GM10248 (cell line): ENCODE data around the gene BBX.

Experiments used
- CTCF ChIA-PET: fragments of 300-600 bp; sonication (Branson Sonifier 250); formaldehyde crosslinking; extraction: SDS; loops from one replicate; lab custom pipeline; 2021; ENCODE audit warnings: antibody characterized with exemption; lab: Yijun Ruan, JAX
- POLR2A ChIA-PET: fragments of 350-650 bp; sonication (Branson Sonifier 250); formaldehyde crosslinking; extraction: SDS; loops from one replicate; lab custom pipeline; 2020; ENCODE audit warnings: antibody characterized with exemption; lab: Yijun Ruan, JAX
- DNase-seq: peaks from one replicate; pipeline ENCODE4 v3.0.0; 2012; ENCODE audit errors: extremely low spot score
- TF ChIP-seq, protein P1 (sequence below): IDR thresholded peaks from 2 replicates; pipeline ENCODE4 v1.5.1; 2012; ENCODE audit warnings: mild to moderate bottlenecking, low read depth; ENCODE audit errors: extremely low read depth, missing control alignments, control extremely low read depth

BBX gene

DNA sequence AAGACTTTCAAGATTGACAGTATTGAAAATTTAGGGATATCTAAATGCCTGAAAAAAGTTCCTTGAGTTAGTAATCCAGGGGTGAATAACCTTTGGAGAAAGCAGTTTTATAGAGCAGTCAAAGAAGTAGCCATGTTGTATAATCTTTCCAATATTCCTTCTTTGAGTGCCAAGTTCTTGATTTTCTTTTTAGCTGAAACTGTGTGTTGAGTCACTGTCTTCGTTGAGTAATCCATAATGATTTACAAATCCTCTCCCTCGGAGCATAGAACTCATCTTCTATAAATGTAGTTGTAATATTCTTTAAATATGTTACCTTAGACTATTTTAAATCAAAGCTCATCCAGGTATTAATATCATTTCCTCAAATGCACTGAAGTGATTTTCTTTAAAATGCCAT, 135.2 kb downstream of the BBX start:
- ChIA-PET CTCF (interaction anchor here (1.1 to 1.8 kb wide), 3 partner anchors 22 to 270 kb away, joined by 3 to 4 read pairs (median 3); no protein-coding TSS in a partner anchor), POLR2A (no interaction called here)
- no peak for DNase-seq
- TF ChIP-seq, protein P1, sequence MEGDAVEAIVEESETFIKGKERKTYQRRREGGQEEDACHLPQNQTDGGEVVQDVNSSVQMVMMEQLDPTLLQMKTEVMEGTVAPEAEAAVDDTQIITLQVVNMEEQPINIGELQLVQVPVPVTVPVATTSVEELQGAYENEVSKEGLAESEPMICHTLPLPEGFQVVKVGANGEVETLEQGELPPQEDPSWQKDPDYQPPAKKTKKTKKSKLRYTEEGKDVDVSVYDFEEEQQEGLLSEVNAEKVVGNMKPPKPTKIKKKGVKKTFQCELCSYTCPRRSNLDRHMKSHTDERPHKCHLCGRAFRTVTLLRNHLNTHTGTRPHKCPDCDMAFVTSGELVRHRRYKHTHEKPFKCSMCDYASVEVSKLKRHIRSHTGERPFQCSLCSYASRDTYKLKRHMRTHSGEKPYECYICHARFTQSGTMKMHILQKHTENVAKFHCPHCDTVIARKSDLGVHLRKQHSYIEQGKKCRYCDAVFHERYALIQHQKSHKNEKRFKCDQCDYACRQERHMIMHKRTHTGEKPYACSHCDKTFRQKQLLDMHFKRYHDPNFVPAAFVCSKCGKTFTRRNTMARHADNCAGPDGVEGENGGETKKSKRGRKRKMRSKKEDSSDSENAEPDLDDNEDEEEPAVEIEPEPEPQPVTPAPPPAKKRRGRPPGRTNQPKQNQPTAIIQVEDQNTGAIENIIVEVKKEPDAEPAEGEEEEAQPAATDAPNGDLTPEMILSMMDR = no peak

DNA sequence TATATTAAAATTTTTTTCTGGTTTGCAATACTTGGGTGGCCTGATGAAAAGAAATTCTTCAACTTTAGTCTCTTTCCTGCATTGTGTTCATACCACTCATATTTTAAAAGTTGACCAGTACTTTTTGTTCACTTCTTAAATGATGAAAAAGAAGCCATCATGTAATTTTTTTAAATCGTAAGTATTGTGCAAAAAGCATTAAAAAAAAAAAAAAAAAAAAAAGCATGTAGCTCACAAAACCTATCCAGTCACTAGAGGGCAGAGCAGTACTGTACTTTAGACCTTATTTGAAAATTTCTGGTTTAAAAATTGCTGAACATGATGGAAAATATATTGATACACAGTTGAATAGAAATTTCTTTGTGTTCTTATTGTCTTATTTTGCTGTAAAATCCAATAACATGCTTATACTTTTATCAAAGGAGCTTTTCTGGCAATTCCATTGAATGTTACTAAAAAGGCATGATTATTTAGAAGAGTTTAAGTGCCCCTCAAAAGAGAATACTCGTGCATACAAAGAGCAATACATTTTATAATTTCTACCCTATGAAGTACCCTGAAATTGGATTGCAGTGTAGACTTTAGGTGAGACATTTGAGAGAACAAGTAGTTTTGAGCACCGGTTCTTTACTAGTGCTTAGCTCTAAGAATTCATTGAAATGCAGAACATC, 137.7 kb downstream of the BBX start:
- DNase-seq = no peak
- TF ChIP-seq, protein P1 = peak; percentile 49
- CTCF ChIA-PET = interaction anchor here (0.5 to 5.0 kb wide), 23 partner anchors 11 to 817 kb away, joined by 3 to 31 read pairs (median 4); no protein-coding TSS in a partner anchor
- POLR2A ChIA-PET = interaction anchor here (0.6 kb wide), 1 partner anchor 15 kb away, joined by 5 read pairs; no protein-coding TSS in a partner anchor

DNA sequence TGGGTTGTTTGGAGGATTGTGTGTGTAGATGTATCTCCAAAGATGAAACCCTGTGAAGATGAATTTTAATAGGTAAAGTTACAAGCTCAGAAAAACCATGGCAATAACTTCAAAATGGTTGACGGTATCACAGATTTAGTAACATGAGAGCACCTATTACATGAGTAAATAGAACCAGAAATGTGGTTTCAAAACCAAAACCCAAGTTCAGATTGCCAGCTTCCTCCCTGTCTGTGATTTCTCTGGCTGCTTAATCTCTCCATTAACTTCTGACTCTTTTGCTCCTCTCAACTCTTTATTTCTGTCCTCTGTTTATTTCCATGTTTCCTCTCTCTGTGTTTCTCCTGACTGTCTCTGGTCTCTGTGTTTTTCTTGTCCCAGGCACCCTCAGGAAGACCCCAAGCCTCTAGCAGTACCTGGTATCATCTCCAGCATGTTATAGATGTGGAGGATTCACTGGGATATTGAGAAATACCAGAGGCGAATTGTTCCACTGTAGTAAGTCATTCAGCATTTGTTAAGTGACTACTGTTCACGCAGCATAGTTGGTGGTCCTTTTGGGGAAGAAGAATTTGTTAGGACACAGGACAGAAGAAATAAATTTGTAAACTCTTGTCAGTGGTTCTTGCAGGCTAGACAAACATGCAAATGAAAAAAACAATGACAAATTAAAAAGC, 138.8 kb downstream of the BBX start:
- TF ChIP-seq, protein P1 = no peak
- CTCF ChIA-PET = interaction anchor here (1.1 to 5.0 kb wide), 14 partner anchors 9 to 746 kb away, joined by 3 to 31 read pairs (median 6); no protein-coding TSS in a partner anchor
- no peak for DNase-seq
- POLR2A ChIA-PET = no interaction called here

DNA sequence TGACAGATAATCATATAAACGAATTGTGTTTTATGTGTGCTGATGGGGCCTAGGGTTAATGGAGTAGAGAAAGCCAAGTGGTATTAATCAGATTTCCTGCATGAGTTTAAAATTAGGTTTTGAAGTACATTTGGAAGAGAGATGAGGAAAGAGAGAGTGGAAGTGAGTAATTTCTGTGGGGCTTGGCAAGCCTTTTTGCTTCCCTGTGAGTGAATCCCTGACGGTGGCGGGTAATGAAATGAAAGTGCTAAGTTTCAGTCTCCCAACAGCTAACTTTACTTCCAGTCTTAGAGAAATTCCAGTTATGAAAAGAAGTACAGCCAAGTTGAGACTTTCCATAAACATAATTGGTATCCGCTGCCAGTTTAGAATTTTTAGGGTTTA, 139.4 kb downstream of the BBX start:
- POLR2A ChIA-PET = interaction anchor here (0.7 kb wide), 1 partner anchor 54 kb away, joined by 3 read pairs; no protein-coding TSS in a partner anchor
- TF ChIP-seq, protein P1 = no peak
- CTCF ChIA-PET = interaction anchor here (1.1 to 5.0 kb wide), 8 partner anchors 9 to 90 kb away, joined by 4 to 31 read pairs (median 8); no protein-coding TSS in a partner anchor
- DNase-seq = no peak

DNA sequence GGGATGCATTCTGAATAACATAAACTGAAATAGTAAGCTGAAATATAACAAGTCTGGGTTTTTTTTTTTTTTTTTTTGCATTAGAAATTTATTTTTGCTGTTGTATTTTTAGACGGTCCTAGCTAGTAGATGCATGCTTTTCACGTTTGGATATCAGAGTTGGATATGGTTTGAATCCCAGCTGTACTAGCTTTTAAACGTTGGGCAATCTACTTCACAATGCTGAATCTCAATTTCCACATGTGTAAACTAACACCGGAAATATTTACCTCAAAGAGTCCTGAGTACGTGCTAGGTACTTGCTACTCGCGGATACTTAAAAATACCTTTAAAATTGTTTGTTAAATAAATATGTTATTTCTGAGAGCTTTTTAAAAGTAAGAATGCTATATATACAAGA, 139.8 kb downstream of the BBX start:
- no peak for DNase-seq
- ChIA-PET POLR2A (interaction anchor here (0.6 to 0.7 kb wide), 2 partner anchors 54 to 1813 kb away, joined by 3 to 4 read pairs; no protein-coding TSS in a partner anchor), CTCF (interaction anchor here (1.1 to 5.0 kb wide), 7 partner anchors 8 to 89 kb away, joined by 4 to 31 read pairs (median 8); no protein-coding TSS in a partner anchor)
- TF ChIP-seq, protein P1 = no peak

DNA sequence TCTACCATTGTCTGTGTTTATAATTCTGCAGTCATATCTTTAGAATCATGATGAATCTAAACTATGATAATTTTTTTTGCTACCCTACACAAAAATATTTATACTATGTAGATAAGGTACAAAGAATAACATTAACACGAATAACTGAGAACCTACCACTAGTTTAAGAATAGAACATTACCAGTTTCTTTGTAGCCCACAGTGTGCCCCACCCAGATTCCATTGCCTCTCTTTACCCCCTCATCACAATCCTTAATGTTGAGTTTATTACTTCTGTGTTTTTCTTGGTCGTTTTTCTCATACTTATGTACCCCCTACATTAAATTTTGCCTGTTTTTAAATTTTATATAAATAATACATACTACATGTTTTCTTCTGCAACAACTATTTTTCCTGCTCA, 140.5 kb downstream of the BBX start:
- TF ChIP-seq, protein P1 = no peak
- ChIA-PET POLR2A (no interaction called here), CTCF (interaction anchor here (5.0 kb wide), 1 partner anchor 21 kb away, joined by 31 read pairs; no protein-coding TSS in a partner anchor)
- no peak for DNase-seq
